ENCODE data around the gene POLL.
A peak's percentile ranks its signal among the peaks of the same experiment; 100 is the strongest.

POLL gene

GRCh38 chr10:101573885-101574753, 13.9 kb downstream of the POLL start:
- no peak for DNase-seq (ENCODE audit: low spot score)

DNA sequence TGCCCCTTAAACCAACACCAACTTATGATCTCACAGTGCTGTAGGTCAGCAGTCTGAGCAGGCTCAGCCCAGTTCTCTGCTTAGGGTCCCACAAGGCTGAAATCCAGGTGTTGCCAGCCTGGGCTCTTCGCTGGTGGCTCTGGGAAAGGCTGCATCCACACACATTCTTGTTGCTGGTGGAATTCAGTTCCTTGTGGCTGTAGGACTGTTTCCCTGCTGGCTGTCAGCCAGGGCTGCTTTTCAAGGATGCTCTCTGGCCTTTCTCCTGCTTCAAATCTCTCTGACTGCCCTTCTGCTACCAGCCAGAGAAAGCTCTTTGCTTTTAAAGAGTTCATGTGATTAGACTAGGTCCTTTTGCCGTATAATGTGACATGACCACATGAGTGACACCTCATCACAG, 15.3 kb downstream of the POLL start:
- DNase-seq (ENCODE audit: low spot score) = no peak

GRCh38 chr10:101572126-101572525, 15.9 kb downstream of the POLL start:
- no peak for DNase-seq (ENCODE audit: low spot score)

DNA sequence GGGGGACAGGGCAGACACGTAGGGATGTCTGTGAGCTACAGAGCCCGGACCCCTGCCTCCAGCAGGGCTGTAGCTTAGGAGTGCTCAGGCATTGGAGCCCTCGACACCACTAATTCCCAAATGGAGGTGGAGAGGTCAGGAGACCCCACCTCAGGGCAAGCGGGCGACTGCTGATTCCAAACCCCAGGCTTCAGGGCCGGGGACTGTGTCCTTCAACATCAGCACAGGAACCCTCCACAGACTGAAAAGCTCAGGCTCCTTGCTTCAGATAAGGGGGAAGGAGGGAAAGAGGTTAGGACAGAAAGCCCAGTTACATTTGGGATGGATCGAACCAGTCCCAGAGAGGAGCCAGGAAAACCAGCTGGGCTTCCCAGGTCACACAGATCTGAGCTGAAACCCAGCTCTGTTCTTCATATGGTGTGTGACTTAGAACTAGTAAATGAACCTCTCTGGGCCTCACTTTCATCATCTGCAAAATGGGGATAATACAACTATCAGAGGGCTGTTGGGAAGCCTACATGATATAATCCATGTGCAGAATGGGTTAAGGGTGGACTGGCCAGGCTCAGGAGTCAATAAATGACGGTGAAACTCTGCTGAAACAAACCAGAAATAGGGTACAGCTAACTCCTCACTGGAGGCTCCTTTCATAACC, 16.7 kb downstream of the POLL start:
- DNase-seq (ENCODE audit: low spot score) = no peak

GRCh38 chr10:101570428-101571270, 17.4 kb downstream of the POLL start:
- DNase-seq (ENCODE audit: low spot score) = peak; percentile 54

GRCh38 chr10:101569622-101570427, 18.2 kb downstream of the POLL start:
- DNase-seq (ENCODE audit: low spot score) = peak; percentile 96

- no peak for DNase-seq (ENCODE audit: low spot score)
Observed at GRCh38 chr10:101569323-101569621, 18.8 kb downstream of the POLL start.

GRCh38 chr10:101568054-101568745, 19.9 kb downstream of the POLL start:
- no peak for DNase-seq (ENCODE audit: low spot score)

- DNase-seq (ENCODE audit: low spot score) = no peak
Observed at GRCh38 chr10:101567165-101568006, 20.7 kb downstream of the POLL start.

DNA sequence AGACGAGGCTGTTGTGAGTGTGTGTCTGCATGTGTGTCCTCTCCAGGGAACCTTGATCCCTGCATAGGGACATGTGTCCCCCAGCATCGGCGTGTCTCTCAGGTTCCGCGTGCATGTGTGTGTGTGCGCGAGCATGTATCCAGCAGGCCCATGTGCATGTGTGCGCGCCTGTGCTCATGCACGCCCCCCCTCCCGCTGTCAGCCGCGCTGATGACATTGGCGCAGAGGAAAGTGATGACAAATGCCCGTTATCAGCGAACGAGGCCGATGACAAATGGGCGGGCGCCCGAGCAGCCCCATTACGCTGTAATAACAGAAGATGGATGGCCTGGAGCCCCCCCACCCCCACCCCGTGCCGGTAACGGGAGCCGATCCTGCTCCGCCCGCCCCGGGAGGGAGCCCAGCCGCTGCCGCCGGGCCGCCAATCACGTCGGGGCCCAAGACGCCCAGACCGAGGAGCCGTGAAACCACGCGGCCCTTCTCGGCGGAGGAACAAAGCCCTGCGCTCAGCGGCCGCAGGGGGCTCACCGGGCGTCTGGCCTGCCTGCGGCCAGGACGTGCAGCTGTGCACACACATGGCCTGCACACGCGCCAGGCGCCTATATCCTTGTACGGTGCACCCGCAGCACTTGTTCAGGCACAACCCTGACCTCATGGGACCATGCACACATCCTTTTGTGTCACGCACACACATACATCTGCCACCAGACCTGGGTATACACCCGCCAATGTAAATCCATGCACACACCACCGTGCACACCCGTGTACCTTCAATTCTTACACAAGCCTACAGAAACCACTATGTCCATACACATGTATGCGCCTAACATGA, 21.5 kb downstream of the POLL start:
- peak; percentile 75 for DNase-seq (ENCODE audit: low spot score)

DNA sequence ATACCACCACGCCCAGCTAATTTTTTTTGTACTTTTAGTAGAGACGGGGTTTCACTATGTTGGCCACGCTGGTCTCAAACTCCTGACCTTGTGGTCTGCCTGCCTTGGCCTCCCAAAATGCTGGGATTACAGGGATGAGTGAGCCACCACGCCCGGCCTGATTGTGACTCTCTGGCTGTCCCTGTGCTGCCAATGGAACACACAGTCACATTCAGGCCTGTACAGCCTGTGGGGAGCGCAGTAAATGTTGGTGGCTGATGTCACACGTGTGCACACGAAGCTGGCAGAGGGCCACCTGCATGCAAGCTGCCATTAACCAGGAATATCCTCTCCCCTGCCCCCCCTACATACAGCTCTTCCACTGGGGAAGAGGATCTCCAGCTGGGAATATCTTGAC, 22.1 kb downstream of the POLL start:
- DNase-seq (ENCODE audit: low spot score) = no peak

DNA sequence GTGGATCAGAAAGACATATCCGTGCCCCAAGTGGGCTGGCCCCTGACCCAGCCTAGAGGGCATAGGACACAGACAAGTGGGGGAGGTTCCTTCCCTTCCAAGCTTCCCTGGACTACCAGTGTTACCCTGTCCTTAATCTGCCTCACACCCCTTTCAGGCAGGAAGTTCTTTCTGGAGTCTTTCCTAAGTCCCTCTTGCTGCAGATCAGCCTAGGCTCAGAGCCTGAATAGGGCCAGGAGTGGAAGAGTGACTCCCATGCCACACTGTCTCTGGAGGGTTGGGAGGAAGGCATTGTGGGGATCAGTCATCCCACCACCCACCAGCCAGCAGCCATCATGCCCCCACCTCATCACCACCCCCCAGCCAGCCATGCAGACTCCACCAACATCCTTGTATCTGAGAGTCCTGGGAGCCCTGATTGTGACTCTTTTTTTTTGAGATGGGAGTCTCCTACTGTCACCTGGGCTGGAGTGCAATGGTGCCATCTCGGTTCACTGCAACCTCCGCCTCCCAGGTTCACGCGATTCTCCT, 22.6 kb downstream of the POLL start:
- no peak for DNase-seq (ENCODE audit: low spot score)

DNA sequence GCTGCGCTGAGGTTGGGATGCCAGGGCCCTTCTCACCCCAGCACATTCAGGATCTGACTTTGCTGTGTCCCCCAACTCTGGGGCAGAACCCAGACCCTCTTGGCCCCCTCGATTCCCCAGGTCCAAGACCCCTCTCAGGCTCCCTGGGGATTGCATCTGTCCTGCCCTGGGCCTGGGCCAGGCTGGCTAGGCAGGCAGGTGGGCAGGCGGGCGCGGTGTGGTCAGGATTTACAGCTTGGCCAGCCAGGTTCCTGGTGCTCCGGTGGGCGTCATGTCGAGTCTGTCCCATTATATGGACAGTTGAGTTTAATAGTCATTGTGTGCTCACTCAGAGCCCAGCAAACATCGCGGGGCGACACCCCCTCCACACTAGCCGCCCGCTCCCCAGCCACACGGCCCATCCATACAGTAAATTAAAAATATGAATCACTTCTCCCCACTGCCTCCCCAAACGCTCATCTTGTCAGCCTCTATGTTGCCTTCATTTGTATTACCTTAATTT, 23.5 kb downstream of the POLL start:
- DNase-seq (ENCODE audit: low spot score) = no peak

DNA sequence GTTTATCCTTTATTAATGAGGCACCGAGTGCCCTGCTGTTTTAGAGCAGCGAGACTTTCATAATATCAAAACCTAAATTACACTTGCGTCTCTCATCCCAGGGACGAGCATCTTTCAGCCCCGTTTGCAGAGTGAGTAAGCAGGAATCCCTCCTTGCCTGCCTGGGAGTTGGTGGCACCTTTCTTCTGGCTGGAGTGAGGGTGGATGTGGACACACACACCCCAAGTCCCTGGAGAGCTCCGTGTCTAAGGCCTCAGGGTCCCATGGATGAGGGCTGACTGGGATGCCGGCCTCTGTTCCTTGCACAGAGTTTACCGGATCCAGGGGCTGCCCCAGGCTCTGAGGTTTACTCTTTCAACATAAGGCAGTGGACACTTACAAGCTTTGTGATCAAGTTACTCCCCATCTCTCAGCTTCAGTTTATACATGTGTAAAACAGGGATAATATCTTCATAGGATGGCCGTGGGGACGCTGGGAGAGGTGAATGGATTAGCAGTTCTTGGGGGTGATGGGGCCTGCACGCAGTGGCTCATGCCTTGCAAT, 24.5 kb downstream of the POLL start:
- no peak for DNase-seq (ENCODE audit: low spot score)

DNA sequence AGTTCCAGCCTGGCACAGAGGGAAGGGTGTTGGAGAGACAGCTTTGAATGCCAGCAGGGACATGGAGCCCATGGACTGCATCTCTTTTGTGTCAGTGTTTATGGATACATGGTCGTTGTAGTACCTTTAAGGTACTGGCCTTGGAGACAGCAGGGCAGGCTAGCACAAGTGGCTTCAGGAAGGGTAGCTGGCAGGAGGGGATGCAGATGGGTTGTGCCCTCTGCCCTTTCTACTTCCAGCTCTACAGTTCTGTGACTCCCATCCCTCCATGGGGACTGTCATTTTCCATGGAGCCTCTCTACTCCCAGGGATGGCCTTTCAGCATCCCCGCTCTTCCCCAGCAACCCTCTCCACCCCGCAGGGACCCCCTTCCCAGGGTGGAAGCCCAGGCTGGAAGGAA, 25.1 kb downstream of the POLL start:
- DNase-seq (ENCODE audit: low spot score) = no peak

- DNase-seq (ENCODE audit: low spot score) = no peak
Observed at GRCh38 chr10:101562231-101562630, 25.8 kb downstream of the POLL start.

DNA sequence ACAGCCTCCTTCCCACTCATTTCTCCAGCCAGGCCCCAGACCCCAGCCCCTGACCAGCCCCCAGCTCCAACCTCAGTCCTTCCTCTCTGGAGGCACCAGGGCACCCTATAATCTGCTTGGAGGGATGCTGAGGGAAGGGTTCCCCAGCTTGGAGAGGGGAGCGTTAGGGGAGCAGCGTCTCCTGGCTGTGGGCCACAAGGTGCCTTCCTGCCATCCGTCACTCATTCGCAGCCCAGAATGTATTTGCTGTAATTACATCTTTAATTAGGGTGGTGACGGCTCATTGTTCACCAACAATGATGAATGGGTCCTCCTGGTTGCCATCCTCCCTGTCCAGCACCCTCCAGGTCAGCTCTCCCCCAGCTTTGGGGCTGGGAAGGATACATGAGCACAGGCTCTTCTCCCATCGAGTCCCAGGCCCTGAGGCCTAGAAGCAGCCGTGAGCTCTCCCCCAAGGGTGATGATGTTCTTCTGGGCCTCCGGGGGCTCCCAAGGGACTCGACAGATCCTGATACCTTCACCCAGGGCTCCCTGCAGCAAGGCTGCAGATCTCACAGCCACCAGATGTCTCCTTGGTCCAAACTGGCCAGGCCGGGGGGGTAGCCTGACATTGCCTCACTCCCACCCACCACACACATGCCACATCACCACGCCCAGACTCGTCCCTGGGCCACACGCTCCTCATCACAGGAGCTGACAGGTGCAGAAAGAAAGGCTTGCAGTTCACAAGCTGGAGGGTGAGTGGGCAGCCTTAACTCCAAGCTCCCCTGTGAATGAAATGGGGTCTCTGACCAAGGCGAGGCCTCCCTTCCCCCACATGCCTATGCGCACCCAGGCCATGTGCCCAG, 26.8 kb downstream of the POLL start:
- no peak for DNase-seq (ENCODE audit: low spot score)

All from iPS-NIHi11 (cell line).